ENCODE results near the gene ZCCHC14. TPM values are rescaled to one million over a fixed set of nuclear protein-coding genes. Genes with fewer than 3 reads are reported as not detected.

ZCCHC14 gene
- total RNA-seq, 1 donor from 2014 or later, result 15.9 TPM

- peaks cover 46% of the 10 kb centered on the region for H3K36me3 ChIP-seq
- no peak overlapping the region for H3K27ac ChIP-seq (replicated peaks)
- H3K27me3 ChIP-seq (ENCODE audit: low read depth), result no peaks in the 10 kb centered on the region
- intact Hi-C loops (cut with micrococcal nuclease), result no loop called here
- no peak for DNase-seq
- no peak for TF ChIP-seq CTCF (IDR thresholded peaks at IDR 0.05; ENCODE audit: borderline replicate concordance)
- H3K4me3 ChIP-seq, result no peak overlapping the region
- peaks cover 65% of the 10 kb centered on the region for H3K4me1 ChIP-seq
- H3K9me3 ChIP-seq (replicated peaks), result no peaks in the 10 kb centered on the region
Measured at GRCh38 chr16:87359121-87359520, 133.7 kb downstream of the ZCCHC14 start.

- no peaks in the 10 kb centered on the region for H3K27me3 ChIP-seq (ENCODE audit: low read depth)
- H3K4me3 ChIP-seq, result no peak overlapping the region
- TF ChIP-seq CTCF (IDR thresholded peaks at IDR 0.05; ENCODE audit: borderline replicate concordance), result no peak
- H3K27ac ChIP-seq (replicated peaks), result no peak overlapping the region
- DNase-seq, result no peak
- peaks cover 60% of the 10 kb centered on the region for H3K4me1 ChIP-seq
- intact Hi-C loops (cut with micrococcal nuclease), result no loop called here
- no peaks in the 10 kb centered on the region for H3K9me3 ChIP-seq (replicated peaks)
- H3K36me3 ChIP-seq, result peaks cover 48% of the 10 kb centered on the region
Measured at GRCh38 chr16:87358696-87359095, 134.1 kb downstream of the ZCCHC14 start.

GRCh38 chr16:87358250-87358649 is 134.6 kb downstream of the ZCCHC14 start:
- DNase-seq, result no peak
- no peak for TF ChIP-seq CTCF (IDR thresholded peaks at IDR 0.05; ENCODE audit: borderline replicate concordance)
- peaks cover 56% of the 10 kb centered on the region for H3K4me1 ChIP-seq
- no peak overlapping the region for H3K27ac ChIP-seq (replicated peaks)
- intact Hi-C loops (cut with micrococcal nuclease), result no loop called here
- H3K27me3 ChIP-seq (ENCODE audit: low read depth), result no peaks in the 10 kb centered on the region
- no peak overlapping the region for H3K4me3 ChIP-seq
- H3K36me3 ChIP-seq, result peaks cover 49% of the 10 kb centered on the region
- H3K9me3 ChIP-seq (replicated peaks), result no peaks in the 10 kb centered on the region

- no peak overlapping the region for H3K27ac ChIP-seq (replicated peaks)
- H3K27me3 ChIP-seq (ENCODE audit: low read depth), result no peaks in the 10 kb centered on the region
- peaks cover 45% of the 10 kb centered on the region for H3K4me1 ChIP-seq
- peaks cover 41% of the 10 kb centered on the region for H3K36me3 ChIP-seq
- no peak for DNase-seq
- H3K4me3 ChIP-seq, result no peak overlapping the region
- H3K9me3 ChIP-seq (replicated peaks), result no peaks in the 10 kb centered on the region
- TF ChIP-seq CTCF (IDR thresholded peaks at IDR 0.05; ENCODE audit: borderline replicate concordance), result no peak
- intact Hi-C loops (cut with micrococcal nuclease), result no loop called here
Measured at GRCh38 chr16:87356491-87356853, 136.4 kb downstream of the ZCCHC14 start.

Other genes starting within 250 kb of the ZCCHC14 start
- 3.2 TPM for gene C16orf95, start 175.6 kb downstream of the ZCCHC14 start, total RNA-seq
- gene FBXO31, start 109.2 kb downstream of the ZCCHC14 start, total RNA-seq, result 74.5 TPM
- gene MAP1LC3B, start 100.7 kb downstream of the ZCCHC14 start, total RNA-seq, result 131 TPM
- 0.14 TPM for gene JPH3, start 109.5 kb upstream of the ZCCHC14 start, total RNA-seq